ENCODE data around the gene MAOA. TPM values are rescaled to one million over a fixed set of nuclear protein-coding genes. Genes with fewer than 3 reads are reported as not detected.
"Not testable (repeated sequence)": the region's sequence is repeated elsewhere in the genome, so short reads cannot be mapped to it uniquely, and the experiment has no call there.

The MAOA gene
- total and polyA plus RNA-seq, 2 donors (not counting 3 experiments of a cell fraction or from before 2014, with no cell fraction given), result 12.6 to 23.5 TPM

GRCh38 chrX:43666311-43666912 lies 10.3 kb downstream of the MAOA start:
- BruUV-seq (replicated peaks), result no TSS peak
- no peaks in the 10 kb centered on the region for H3K4me1 ChIP-seq (ENCODE audit: control insufficient read depth, extremely low read depth, insufficient read depth, low read length)
- intact Hi-C loops (cut with micrococcal nuclease), result no loop called here
- no peak for DNase-seq (ENCODE audit: low read depth, low spot score)
- dilution Hi-C loops (cut with MboI; ENCODE audit: extremely low pct_ligation_motif_present, low sequenced_read_pairs), result no loop called here
- H3K9me3 ChIP-seq (replicated peaks; ENCODE audit: control insufficient read depth, insufficient read depth, low read length), result no peaks in the 10 kb centered on the region
- ChIA-PET CTCF (no interaction called here), POLR2A (no interaction called here)
- H3K27ac ChIP-seq (ENCODE audit: insufficient read depth, low read depth, low read length), result no peak overlapping the region
- no peaks in the 10 kb centered on the region for H3K9me1 ChIP-seq (replicated peaks; ENCODE audit: control insufficient read depth, extremely low read depth, insufficient read depth, low read length)
- H3K79me2 ChIP-seq (ENCODE audit: control insufficient read depth, insufficient read depth, low read length), result no peaks in the 10 kb centered on the region
- H3K4me3 ChIP-seq (replicated peaks in 1 of 3; ENCODE audit: insufficient read depth in 1 of 3, low read depth in 1 of 3, low read length in 3 of 3), result no peak overlapping the region
- no peak overlapping the region for H3K9ac ChIP-seq (replicated peaks; ENCODE audit: extremely low read depth, insufficient read depth, low read length)
- FAIRE-seq, result no peak
- TF ChIP-seq EZH2 (IDR thresholded peaks at IDR 0.05; ENCODE audit: borderline replicate concordance, low read depth, low read length, severe bottlenecking), result no peak
- no peak for TF ChIP-seq JUN (IDR thresholded peaks at IDR 0.05; ENCODE audit: borderline replicate concordance, insufficient read depth, insufficient read length, low read depth)
- no peak for TF ChIP-seq GATA2 (IDR thresholded peaks at IDR 0.05; ENCODE audit: insufficient read depth, insufficient read length, low read depth, low read length)
- no peak for TF ChIP-seq MYC (IDR thresholded peaks at IDR 0.05; ENCODE audit: low read depth, low read length)
- no peak for TF ChIP-seq MAX (IDR thresholded peaks at IDR 0.05; ENCODE audit: insufficient read depth, insufficient read length)
- TF ChIP-seq POLR2A (IDR thresholded peaks at IDR 0.05; ENCODE audit: low read depth, low read length), result no peak
- TF ChIP-seq CTCF (IDR thresholded peaks at IDR 0.05; ENCODE audit: extremely low read depth in 1 of 2, insufficient read depth in 1 of 2, low read depth in 1 of 2, low read length in 2 of 2), result no peak
- TF ChIP-seq FOS (IDR thresholded peaks at IDR 0.05; ENCODE audit: borderline replicate concordance, insufficient read depth, low read length), result no peak
- no peak for TF ChIP-seq POLR2AphosphoS5 (IDR thresholded peaks at IDR 0.05; ENCODE audit: insufficient read depth, low read depth, low read length)
- no peaks in the 10 kb centered on the region for H3K27me3 ChIP-seq (ENCODE audit: control insufficient read depth in 2 of 2, insufficient read depth in 2 of 2, low read length in 2 of 2)
- H2AFZ ChIP-seq (ENCODE audit: low read depth, low read length), result no peak overlapping the region
- H3K4me2 ChIP-seq (ENCODE audit: insufficient read depth, low read length), result no peak overlapping the region
- no peaks in the 10 kb centered on the region for H4K20me1 ChIP-seq (replicated peaks; ENCODE audit: control insufficient read depth, extremely low read depth, insufficient read depth, low read length)
- no peaks in the 10 kb centered on the region for H3K36me3 ChIP-seq (ENCODE audit: control insufficient read depth in 2 of 2, extremely low read depth in 1 of 2, insufficient read depth in 2 of 2, low read length in 2 of 2)

- H3K9me3 ChIP-seq (replicated peaks; ENCODE audit: control insufficient read depth, insufficient read depth, low read length); CTCF ChIA-PET; H4K20me1 ChIP-seq (replicated peaks; ENCODE audit: control insufficient read depth, extremely low read depth, insufficient read depth, low read length); H3K4me2 ChIP-seq (ENCODE audit: insufficient read depth, low read length); H3K4me3 ChIP-seq (replicated peaks in 1 of 3; ENCODE audit: insufficient read depth in 1 of 3, low read depth in 1 of 3, low read length in 3 of 3); BruUV-seq (replicated peaks); H3K27ac ChIP-seq (ENCODE audit: insufficient read depth, low read depth, low read length); FAIRE-seq; dilution Hi-C loops (cut with MboI; ENCODE audit: extremely low pct_ligation_motif_present, low sequenced_read_pairs); H3K79me2 ChIP-seq (ENCODE audit: control insufficient read depth, insufficient read depth, low read length); H3K9ac ChIP-seq (replicated peaks; ENCODE audit: extremely low read depth, insufficient read depth, low read length); H3K9me1 ChIP-seq (replicated peaks; ENCODE audit: control insufficient read depth, extremely low read depth, insufficient read depth, low read length); H2AFZ ChIP-seq (ENCODE audit: low read depth, low read length); POLR2A ChIA-PET; intact Hi-C loops (cut with micrococcal nuclease); H3K4me1 ChIP-seq (ENCODE audit: control insufficient read depth, extremely low read depth, insufficient read depth, low read length); H3K27me3 ChIP-seq (ENCODE audit: control insufficient read depth in 2 of 2, insufficient read depth in 2 of 2, low read length in 2 of 2); DNase-seq (ENCODE audit: low read depth, low spot score); H3K36me3 ChIP-seq (ENCODE audit: control insufficient read depth in 2 of 2, extremely low read depth in 1 of 2, insufficient read depth in 2 of 2, low read length in 2 of 2): not testable (repeated sequence)
Observed at GRCh38 chrX:43675965-43676628, 20.0 kb downstream of the MAOA start.
